Prostate gland (tissue), 2 donors: ENCODE data around the gene SNN. TPM values are rescaled to one million over a fixed set of nuclear protein-coding genes. Genes with fewer than 3 reads are reported as not detected.
A peak's percentile ranks its signal among the peaks of the same experiment; 100 is the strongest.

Source experiments
- DNase-seq: peaks from one replicate; pipeline ENCODE4 v3.0.0-alpha.2; 2019; ENCODE audit warnings: low spot score
- H3K27ac ChIP-seq, 2 donors: fragments of 200-600 bp; sonication (generic); 2 replicates each; pipeline ENCODE4 v1.5.1; 2017 to 2019
- H3K27me3 ChIP-seq: fragments of 200-600 bp; sonication (generic); replicated peaks from 2 replicates; pipeline ENCODE4 v1.5.1; 2019; ENCODE audit not compliant: insufficient read depth
- H3K36me3 ChIP-seq, 2 donors: fragments of 200-600 bp; sonication (generic); 1 replicate in 1 of 2; 2 replicates in 1 of 2; pipeline versions ENCODE4 v1.5.1 to v1.8.1; 2017 to 2019
- H3K4me1 ChIP-seq: fragments of 200-600 bp; sonication (generic); replicated peaks from 2 replicates; pipeline ENCODE4 v1.5.1; 2019
- H3K4me3 ChIP-seq, 2 donors: fragments of 200-600 bp; sonication (generic); 2 replicates each; pipeline ENCODE4 v1.5.1; 2017 to 2019
- H3K9me3 ChIP-seq: fragments of 200-600 bp; sonication (generic); 2 replicates; pipeline ENCODE4 v1.5.1; 2017
- POLR2A ChIP-seq: fragments of 450-650 bp; IDR thresholded peaks from one replicate; pipeline ENCODE4 v1.6.1; 2016; ENCODE audit warnings: antibody characterized with exemption, mild to moderate bottlenecking
- POLR2AphosphoS5 ChIP-seq: sonication (generic); formaldehyde crosslinking; IDR thresholded peaks from one replicate; pipeline ENCODE4 v1.6.1; 2017; ENCODE audit warnings: antibody characterized with exemption
- WGBS: methylation state at CpG from one replicate; pipeline ENCODE4 v1.1.5; 2018; 5-methylcytosine and 5-hydroxymethylcytosine counted together
- intact Hi-C: fragments of 100-400 bp; cut with DNase I; formaldehyde crosslinking; loops from one replicate; pipeline ENCODE4 v1.14.2; 2022
- total RNA-seq, 2 donors: library from RNA; depleted of rRNA; stranded (reverse); fragments of >200 nt; gene quantifications; one replicate each; pipeline ENCODE4 v1.1.0, GENCODE V29; 2016
- TF ChIP-seq, protein P1 (sequence below), 4 experiments: fragments of 200-600 bp in 2 of 4; fragments of 450-650 bp in 2 of 4; sonication (generic) in 2 of 4; IDR thresholded peaks; 1 replicate in 3 of 4; 2 replicates in 1 of 4; pipeline ENCODE4 v1.5.1; 2016 to 2019; ENCODE audit warnings: antibody characterized with exemption in 4 of 4, mild to moderate bottlenecking in 2 of 4, moderate library complexity in 2 of 4

Gene SNN
- total RNA-seq, 2 donors from 2014 or later = 20.8 TPM

DNA sequence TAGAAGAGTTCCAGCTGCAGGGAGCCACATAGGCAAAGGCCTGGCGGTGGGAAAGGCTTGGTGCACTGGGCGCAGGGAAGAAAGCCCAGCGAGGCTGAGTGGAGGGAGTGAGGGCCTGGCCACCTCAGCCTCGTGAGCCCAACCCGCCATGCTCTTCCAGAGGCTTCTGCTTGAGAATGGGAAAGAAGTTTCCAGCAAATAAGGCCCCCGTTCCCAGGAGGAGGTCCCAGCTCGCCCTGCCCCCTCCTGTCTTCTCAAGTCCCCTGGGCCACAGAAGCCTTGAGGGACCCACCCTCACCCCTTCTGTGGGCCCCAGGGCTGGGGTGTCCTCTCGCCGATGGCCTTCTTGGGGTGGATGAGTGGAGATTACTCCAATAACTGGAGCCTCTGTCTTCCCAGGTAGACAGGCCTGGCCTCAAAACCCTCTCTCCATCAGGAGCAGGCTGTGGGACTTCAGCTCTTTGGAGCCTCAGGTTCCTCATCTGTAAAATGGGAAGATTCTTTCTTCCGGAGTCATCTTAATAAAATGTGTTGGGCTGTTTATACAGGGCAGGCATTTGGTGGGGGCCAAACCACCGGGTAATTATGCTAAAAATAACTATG lies 933 bp upstream of the SNN start:
- 84% methylated on average over 11 of the region's 11 CpGs for WGBS
- Histone ChIP-seq H3K4me3 (peak overlapping the region in 1 of 2 donors; percentile 43), H3K4me1 (peaks cover 16% of the 10 kb centered on the region), H3K27ac (no peak overlapping the region), H3K9me3 (no peaks in the 10 kb centered on the region), H3K27me3 (no peaks in the 10 kb centered on the region), H3K36me3 (no peaks in the 10 kb centered on the region)
- TF ChIP-seq POLR2A = no peak
- TF ChIP-seq, protein P1, sequence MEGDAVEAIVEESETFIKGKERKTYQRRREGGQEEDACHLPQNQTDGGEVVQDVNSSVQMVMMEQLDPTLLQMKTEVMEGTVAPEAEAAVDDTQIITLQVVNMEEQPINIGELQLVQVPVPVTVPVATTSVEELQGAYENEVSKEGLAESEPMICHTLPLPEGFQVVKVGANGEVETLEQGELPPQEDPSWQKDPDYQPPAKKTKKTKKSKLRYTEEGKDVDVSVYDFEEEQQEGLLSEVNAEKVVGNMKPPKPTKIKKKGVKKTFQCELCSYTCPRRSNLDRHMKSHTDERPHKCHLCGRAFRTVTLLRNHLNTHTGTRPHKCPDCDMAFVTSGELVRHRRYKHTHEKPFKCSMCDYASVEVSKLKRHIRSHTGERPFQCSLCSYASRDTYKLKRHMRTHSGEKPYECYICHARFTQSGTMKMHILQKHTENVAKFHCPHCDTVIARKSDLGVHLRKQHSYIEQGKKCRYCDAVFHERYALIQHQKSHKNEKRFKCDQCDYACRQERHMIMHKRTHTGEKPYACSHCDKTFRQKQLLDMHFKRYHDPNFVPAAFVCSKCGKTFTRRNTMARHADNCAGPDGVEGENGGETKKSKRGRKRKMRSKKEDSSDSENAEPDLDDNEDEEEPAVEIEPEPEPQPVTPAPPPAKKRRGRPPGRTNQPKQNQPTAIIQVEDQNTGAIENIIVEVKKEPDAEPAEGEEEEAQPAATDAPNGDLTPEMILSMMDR (IDR thresholded peaks at IDR 0.05) = no peak
- TF ChIP-seq POLR2AphosphoS5 = no peak
- intact Hi-C loops = loop anchor here (10.0 kb wide), 1 partner anchor 127 kb away; the partner anchor contains the start of gene ZC3H7A
- DNase-seq = no peak

DNA sequence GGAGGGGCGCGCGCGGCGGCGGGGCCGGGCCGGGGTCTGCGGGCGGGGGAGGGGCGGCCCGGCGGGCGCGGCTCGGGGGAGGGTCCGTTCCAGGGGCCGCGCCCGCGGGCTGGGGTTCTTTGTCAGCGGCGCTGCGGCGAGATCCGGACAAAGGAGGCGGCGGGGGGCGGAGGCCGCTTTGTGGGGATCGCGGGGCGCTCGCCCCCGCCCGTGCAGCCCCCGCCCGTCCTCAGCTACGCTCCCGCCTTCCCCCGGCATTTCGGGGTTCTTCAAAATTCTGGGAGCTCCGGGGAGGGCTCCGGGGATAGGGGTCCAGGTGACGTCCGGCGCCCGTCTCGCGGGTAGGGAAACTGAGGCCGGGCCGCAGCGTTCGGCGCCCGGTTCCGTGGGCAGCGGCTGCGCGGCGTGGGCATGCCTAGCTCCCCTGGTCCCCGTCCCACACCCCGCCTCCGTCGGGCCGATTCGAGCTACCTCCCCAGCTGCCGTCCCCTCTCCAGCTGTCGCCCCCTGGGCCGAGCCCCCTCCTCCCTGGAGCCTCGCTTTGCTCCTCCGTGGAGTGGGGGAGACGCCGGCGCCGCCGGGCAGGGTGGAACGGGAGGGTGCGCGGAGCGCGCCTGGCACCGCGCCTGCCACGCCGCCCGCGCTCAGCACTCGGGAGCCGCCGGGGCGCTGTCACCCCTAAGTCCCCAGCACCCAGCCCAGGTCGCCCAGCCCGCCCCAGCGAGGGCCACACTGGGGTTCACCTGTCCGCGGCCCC lies 546 bp downstream of the SNN start:
- no peak for DNase-seq
- H3K4me1 ChIP-seq = peaks cover 30% of the 10 kb centered on the region
- intact Hi-C loops = loop anchor here (10.0 kb wide), 1 partner anchor 126 kb away; the partner anchor contains the start of gene ZC3H7A

DNA sequence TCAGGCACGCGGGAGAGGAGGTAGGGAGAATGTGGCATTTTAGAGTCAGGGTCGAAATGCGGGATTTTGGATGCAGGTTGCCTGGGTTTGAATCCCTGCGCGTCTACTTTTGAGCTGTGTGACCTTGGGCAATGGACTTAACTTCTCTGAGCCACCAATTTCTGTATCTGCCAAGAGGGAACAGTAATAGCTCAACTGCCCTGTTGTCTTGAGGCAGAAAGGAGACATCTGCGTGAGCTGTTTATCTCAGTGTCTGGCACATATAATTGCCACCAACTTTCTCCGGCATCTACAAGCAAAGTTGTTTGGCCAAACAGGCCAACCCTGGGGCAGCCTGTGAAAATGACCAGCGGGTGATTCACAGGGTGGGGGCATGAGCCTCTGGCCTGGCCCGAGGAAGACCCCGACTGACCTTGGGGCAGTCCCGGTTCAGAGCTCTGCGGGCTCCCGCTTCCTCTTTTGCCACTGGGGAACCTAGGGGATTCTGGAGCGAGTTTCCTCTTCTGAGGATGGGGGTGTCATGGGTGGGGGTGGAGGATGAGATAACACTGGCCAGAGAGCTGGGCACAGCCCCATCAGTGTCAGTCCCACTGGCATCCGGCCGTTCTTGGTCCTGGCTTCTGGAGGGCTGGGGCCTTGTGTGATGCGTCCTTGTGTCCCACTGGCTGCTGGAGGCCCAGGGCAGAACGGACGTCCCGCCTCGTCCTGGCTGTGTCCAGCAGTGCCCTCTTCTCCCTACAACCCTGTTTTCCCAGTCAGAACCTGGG lies 1.3 kb downstream of the SNN start:
- Histone ChIP-seq H3K36me3 (no peaks in the 10 kb centered on the region), H3K9me3 (no peaks in the 10 kb centered on the region), H3K27ac (peak overlapping the region; percentile 69 to 74), H3K4me1 (peaks cover 34% of the 10 kb centered on the region), H3K4me3 (peak overlapping the region; percentile 88 to 89), H3K27me3 (no peaks in the 10 kb centered on the region)
- no peak for TF ChIP-seq POLR2AphosphoS5
- TF ChIP-seq, protein P1 (IDR thresholded peaks at IDR 0.05) = no peak
- no peak for TF ChIP-seq POLR2A
- WGBS = 22% methylated on average over 22 of the region's 22 CpGs
- no peak for DNase-seq
- intact Hi-C loops = loop anchor here (5.0 to 10.0 kb wide), 2 partner anchors 43 to 125 kb away; partner anchors contain the start of gene ZC3H7A

More for the DNA sequence above, 546 bp downstream of the SNN start:
- Histone ChIP-seq H3K27ac (peak overlapping the region; percentile 69 to 74), H3K4me3 (peak overlapping the region; percentile 88 to 89), H3K36me3 (no peaks in the 10 kb centered on the region), H3K9me3 (no peaks in the 10 kb centered on the region), H3K27me3 (no peaks in the 10 kb centered on the region)
- no peak for TF ChIP-seq POLR2A
- TF ChIP-seq, protein P1 (IDR thresholded peaks at IDR 0.05) = no peak
- TF ChIP-seq POLR2AphosphoS5 = no peak
- WGBS = 2% methylated on average over 70 of the region's 97 CpGs

DNA sequence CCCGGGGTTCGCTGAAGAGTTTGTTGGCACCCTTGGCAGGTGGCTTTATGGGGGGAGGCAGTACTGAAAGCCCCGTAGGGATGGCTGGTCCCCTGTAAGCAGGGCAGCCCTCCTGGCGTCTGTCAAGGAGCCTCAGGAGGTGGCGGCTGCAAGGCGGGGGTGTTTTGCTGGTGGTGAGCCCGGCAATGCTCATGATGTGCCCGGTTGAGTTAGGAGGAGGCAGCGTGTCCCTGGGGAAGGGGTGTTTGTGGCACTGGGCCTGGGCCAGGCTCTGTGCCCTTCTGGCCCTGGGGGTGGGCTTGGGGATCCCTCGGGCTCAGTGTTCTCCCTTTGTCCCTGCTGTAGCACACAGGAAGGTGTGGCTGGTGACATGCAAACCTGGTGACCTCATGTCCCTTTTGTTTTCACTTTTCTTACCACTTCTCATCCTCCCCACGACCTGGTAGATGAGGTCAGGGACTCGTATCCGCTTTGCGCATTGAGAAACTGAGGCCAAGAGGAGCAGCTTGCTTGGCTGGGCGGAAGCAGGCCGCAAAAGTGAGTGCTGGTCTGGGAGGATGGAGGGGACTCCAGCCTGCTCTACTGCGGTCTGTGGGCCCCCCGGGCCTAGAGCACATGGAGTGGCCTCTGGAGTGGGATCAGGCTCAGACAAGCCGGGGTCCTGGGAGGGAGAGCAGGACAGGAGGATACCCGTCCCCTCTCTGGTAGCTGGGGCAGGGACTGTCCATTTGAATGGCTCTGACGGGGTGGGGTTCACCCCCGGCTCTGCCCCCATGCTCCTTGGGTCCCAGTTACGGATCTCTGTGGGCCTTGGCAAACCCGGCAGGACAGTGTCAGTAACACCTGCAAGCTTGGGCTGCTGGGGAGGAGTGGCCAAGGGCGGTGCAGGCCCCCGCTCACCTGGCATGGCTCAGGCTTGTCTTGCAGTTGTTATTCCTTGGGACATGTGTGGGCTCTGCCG lies 2.2 kb downstream of the SNN start:
- Histone ChIP-seq H3K4me1 (peaks cover 36% of the 10 kb centered on the region), H3K27ac (peak overlapping the region; percentile 69 to 74), H3K4me3 (peak overlapping the region in 1 of 2 donors; percentile 88), H3K9me3 (no peaks in the 10 kb centered on the region), H3K36me3 (no peaks in the 10 kb centered on the region), H3K27me3 (no peaks in the 10 kb centered on the region)
- intact Hi-C loops = loop anchor here (5.0 kb wide), 1 partner anchor 42 kb away; no protein-coding TSS in a partner anchor
- TF ChIP-seq, protein P1 (IDR thresholded peaks at IDR 0.05) = no peak
- peak; percentile 8 for TF ChIP-seq POLR2AphosphoS5
- TF ChIP-seq POLR2A = no peak
- WGBS = 40% methylated on average over 27 of the region's 27 CpGs
- DNase-seq = no peak
